ENCODE data around the gene DDA1. TPM values are rescaled to one million over a fixed set of nuclear protein-coding genes. Genes with fewer than 3 reads are reported as not detected.
A peak's percentile ranks its signal among the peaks of the same experiment; 100 is the strongest.

The DDA1 gene
- total and polyA plus RNA-seq, 9 of the 15 experiments (the other 6 are each of a cell fraction or from before 2014, with no cell fraction given), result 1.4 to 83.8 (median 33.8) TPM

GRCh38 chr19:17292301-17293074 lies 16.9 kb upstream of the DDA1 start (continued):
- TF ChIP-seq, protein P1, sequence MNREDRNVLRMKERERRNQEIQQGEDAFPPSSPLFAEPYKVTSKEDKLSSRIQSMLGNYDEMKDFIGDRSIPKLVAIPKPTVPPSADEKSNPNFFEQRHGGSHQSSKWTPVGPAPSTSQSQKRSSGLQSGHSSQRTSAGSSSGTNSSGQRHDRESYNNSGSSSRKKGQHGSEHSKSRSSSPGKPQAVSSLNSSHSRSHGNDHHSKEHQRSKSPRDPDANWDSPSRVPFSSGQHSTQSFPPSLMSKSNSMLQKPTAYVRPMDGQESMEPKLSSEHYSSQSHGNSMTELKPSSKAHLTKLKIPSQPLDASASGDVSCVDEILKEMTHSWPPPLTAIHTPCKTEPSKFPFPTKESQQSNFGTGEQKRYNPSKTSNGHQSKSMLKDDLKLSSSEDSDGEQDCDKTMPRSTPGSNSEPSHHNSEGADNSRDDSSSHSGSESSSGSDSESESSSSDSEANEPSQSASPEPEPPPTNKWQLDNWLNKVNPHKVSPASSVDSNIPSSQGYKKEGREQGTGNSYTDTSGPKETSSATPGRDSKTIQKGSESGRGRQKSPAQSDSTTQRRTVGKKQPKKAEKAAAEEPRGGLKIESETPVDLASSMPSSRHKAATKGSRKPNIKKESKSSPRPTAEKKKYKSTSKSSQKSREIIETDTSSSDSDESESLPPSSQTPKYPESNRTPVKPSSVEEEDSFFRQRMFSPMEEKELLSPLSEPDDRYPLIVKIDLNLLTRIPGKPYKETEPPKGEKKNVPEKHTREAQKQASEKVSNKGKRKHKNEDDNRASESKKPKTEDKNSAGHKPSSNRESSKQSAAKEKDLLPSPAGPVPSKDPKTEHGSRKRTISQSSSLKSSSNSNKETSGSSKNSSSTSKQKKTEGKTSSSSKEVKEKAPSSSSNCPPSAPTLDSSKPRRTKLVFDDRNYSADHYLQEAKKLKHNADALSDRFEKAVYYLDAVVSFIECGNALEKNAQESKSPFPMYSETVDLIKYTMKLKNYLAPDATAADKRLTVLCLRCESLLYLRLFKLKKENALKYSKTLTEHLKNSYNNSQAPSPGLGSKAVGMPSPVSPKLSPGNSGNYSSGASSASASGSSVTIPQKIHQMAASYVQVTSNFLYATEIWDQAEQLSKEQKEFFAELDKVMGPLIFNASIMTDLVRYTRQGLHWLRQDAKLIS (CRISPR knock-in tag; IDR thresholded peaks at IDR 0.05), result no peak
- TF ChIP-seq ETV6 (IDR thresholded peaks at IDR 0.05; ENCODE audit: borderline replicate concordance in 1 of 2, low read depth in 2 of 2, low read length in 1 of 2) (no peak), ETV6 (CRISPR knock-in tag; IDR thresholded peaks at IDR 0.05; ENCODE audit: borderline replicate concordance) (no peak), PCBP1 (IDR thresholded peaks at IDR 0.05; ENCODE audit: low read depth, low read length, poor library complexity, severe bottlenecking) (no peak), GATAD2A (IDR thresholded peaks at IDR 0.05) (0 out of 2 replicates have a peak, but pooled peaks have one; percentile 72), ZNF133 (CRISPR knock-in tag; IDR thresholded peaks at IDR 0.05) (no peak), OTX1 (CRISPR knock-in tag; IDR thresholded peaks at IDR 0.05) (no peak), JUNB (CRISPR knock-in tag; conservative IDR thresholded peaks at IDR 0.05) (no peak), CHD1 (IDR thresholded peaks at IDR 0.05; ENCODE audit: low read length) (no peak), EHMT2 (IDR thresholded peaks at IDR 0.05) (no peak), SIN3A (IDR thresholded peaks at IDR 0.05; ENCODE audit: borderline replicate concordance in 2 of 2, control insufficient read depth in 1 of 2, low read depth in 2 of 2, low read length in 2 of 2) (peak; percentile 25 to 62; a peak in 1 of 4 replicates)
- TF ChIP-seq, protein P2, sequence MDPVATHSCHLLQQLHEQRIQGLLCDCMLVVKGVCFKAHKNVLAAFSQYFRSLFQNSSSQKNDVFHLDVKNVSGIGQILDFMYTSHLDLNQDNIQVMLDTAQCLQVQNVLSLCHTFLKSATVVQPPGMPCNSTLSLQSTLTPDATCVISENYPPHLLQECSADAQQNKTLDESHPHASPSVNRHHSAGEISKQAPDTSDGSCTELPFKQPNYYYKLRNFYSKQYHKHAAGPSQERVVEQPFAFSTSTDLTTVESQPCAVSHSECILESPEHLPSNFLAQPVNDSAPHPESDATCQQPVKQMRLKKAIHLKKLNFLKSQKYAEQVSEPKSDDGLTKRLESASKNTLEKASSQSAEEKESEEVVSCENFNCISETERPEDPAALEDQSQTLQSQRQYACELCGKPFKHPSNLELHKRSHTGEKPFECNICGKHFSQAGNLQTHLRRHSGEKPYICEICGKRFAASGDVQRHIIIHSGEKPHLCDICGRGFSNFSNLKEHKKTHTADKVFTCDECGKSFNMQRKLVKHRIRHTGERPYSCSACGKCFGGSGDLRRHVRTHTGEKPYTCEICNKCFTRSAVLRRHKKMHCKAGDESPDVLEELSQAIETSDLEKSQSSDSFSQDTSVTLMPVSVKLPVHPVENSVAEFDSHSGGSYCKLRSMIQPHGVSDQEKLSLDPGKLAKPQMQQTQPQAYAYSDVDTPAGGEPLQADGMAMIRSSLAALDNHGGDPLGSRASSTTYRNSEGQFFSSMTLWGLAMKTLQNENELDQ (CRISPR knock-in tag; IDR thresholded peaks at IDR 0.05; ENCODE audit: borderline replicate concordance), result no peak
- TF ChIP-seq, protein P3, sequence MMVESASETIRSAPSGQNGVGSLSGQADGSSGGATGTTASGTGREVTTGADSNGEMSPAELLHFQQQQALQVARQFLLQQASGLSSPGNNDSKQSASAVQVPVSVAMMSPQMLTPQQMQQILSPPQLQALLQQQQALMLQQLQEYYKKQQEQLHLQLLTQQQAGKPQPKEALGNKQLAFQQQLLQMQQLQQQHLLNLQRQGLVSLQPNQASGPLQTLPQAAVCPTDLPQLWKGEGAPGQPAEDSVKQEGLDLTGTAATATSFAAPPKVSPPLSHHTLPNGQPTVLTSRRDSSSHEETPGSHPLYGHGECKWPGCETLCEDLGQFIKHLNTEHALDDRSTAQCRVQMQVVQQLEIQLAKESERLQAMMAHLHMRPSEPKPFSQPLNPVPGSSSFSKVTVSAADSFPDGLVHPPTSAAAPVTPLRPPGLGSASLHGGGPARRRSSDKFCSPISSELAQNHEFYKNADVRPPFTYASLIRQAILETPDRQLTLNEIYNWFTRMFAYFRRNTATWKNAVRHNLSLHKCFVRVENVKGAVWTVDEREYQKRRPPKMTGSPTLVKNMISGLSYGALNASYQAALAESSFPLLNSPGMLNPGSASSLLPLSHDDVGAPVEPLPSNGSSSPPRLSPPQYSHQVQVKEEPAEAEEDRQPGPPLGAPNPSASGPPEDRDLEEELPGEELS (CRISPR knock-in tag; IDR thresholded peaks at IDR 0.05; ENCODE audit: borderline replicate concordance), result no peak
- TF ChIP-seq, protein P4, sequence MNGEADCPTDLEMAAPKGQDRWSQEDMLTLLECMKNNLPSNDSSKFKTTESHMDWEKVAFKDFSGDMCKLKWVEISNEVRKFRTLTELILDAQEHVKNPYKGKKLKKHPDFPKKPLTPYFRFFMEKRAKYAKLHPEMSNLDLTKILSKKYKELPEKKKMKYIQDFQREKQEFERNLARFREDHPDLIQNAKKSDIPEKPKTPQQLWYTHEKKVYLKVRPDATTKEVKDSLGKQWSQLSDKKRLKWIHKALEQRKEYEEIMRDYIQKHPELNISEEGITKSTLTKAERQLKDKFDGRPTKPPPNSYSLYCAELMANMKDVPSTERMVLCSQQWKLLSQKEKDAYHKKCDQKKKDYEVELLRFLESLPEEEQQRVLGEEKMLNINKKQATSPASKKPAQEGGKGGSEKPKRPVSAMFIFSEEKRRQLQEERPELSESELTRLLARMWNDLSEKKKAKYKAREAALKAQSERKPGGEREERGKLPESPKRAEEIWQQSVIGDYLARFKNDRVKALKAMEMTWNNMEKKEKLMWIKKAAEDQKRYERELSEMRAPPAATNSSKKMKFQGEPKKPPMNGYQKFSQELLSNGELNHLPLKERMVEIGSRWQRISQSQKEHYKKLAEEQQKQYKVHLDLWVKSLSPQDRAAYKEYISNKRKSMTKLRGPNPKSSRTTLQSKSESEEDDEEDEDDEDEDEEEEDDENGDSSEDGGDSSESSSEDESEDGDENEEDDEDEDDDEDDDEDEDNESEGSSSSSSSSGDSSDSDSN (IDR thresholded peaks at IDR 0.05; ENCODE audit: borderline replicate concordance in 1 of 2, low read depth in 2 of 2, low read length in 2 of 2), result no peak

All from K562 (cell line).